Lower leg skin (tissue), 3 donors: ENCODE data around the gene PCDHB12.

Source experiments
- POLR2A ChIP-seq, 2 donors: fragments of 450-650 bp; IDR thresholded peaks; one replicate each; pipeline ENCODE4 v1.6.1; 2016 to 2017; ENCODE audit warnings: antibody characterized with exemption in 2 of 2, mild to moderate bottlenecking in 1 of 2, moderate library complexity in 1 of 2
- TF ChIP-seq, protein P1 (sequence below), 3 donors: fragments of 450-650 bp; IDR thresholded peaks; one replicate each; pipeline ENCODE4 v1.5.1; 2016; ENCODE audit warnings: antibody characterized with exemption in 3 of 3, mild to moderate bottlenecking in 3 of 3, moderate library complexity in 2 of 3

DNA sequence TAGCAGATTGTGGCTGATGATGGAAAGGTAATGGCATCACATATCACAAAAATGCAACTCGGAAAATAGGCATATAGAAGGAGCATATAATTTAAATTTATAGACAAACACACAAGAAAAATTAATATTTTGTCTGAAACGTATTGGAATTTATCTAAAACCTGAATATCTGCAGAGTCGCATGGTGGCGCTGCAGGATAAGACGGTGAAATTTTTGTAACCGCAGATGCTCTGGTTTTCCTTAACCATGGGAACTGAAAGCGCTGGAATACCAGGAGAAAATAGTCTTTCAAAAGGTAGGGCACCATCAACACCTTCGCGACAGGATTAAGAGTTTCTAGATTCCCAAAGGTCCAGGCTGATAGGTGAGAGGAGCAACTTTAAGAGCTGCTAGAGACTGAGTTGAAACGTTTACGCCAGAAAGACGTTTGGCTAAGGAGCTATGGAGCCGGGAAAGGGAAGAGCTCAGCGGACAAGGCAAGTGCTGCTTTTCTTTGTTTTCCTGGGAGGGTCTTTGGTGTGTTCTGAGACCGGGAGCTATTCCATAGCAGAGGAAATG is 25.7 kb downstream of the PCDHB12 start:
- TF ChIP-seq, protein P1, sequence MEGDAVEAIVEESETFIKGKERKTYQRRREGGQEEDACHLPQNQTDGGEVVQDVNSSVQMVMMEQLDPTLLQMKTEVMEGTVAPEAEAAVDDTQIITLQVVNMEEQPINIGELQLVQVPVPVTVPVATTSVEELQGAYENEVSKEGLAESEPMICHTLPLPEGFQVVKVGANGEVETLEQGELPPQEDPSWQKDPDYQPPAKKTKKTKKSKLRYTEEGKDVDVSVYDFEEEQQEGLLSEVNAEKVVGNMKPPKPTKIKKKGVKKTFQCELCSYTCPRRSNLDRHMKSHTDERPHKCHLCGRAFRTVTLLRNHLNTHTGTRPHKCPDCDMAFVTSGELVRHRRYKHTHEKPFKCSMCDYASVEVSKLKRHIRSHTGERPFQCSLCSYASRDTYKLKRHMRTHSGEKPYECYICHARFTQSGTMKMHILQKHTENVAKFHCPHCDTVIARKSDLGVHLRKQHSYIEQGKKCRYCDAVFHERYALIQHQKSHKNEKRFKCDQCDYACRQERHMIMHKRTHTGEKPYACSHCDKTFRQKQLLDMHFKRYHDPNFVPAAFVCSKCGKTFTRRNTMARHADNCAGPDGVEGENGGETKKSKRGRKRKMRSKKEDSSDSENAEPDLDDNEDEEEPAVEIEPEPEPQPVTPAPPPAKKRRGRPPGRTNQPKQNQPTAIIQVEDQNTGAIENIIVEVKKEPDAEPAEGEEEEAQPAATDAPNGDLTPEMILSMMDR (IDR thresholded peaks at IDR 0.05): no peak
- TF ChIP-seq POLR2A (IDR thresholded peaks at IDR 0.05): no peak
